ENCODE data around the gene HIBCH.
"Not testable (repeated sequence)": the region's sequence is repeated elsewhere in the genome, so short reads cannot be mapped to it uniquely, and the experiment has no call there.

DNA sequence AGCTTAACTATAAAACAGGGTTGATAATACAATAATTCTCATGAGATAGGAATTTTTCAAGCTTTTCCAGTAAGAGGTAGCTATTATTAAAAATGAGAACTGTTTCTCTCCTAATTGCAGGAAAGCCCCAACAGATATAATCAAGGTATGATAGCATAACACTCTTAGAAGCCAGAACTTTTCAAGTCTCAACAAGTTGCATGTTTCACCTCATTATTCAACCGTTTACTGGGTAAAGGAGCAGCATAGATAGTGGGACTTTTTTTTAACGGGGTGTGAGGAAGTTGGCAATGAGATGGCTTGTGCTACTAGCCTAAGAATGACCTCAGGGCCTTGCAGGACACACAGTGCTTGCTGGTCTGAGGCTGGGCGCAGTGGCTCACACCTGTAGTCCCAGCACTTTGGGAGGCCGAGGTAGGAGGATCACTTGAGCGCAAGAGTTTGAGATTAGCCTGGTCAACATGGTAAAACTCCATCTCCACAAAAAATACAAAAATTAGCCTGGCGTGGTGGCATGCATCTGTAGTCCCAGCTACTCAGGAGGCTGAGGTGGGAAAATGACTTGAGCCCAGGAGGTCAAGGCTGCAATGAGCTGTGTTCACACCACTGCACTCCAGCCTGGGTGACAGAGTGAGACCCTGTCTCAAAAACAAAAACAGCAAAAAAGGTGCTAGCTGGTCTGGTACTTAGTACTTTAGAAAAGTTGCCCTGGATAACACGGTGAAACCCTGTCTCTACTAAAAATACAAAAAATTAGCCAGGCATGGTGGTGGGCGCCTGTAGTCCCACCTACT, 39.2 kb upstream of the HIBCH start:
- TF ChIP-seq EZH2 (IDR thresholded peaks at IDR 0.05; ENCODE audit: insufficient read depth, poor library complexity, severe bottlenecking); EZH2phosphoT487 (IDR thresholded peaks at IDR 0.05; ENCODE audit: insufficient read depth, low read depth): not testable (repeated sequence)
